NCI-H2029 treated with DMSO at 0.1 percent for 48 hours (cell line): ENCODE data around the gene ERBB4.

Source experiments
- DNase-seq: peaks from one replicate; lab custom pipeline; 2025; lab: John Stamatoyannopoulos, UW

The ERBB4 gene

DNA sequence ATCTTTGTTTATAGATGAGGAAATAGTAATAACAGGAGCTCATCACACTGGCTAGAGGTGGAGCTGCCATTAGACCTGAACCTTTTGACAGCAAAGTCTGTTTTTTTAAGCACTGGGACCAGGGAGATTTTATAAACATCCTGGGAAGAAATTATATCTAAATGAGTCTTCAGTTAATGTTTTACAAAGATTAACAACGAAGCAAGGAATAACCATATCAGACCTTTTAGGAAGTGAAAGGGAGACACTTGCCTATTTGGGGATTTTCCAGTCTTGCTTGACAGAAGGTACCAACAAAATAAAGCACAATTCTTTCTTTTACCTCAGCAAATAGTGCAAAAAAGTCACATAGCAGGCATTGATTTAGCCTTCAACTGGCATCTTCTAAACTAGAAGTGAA is 1205.2 kb downstream of the ERBB4 start:
- no peak for DNase-seq

DNA sequence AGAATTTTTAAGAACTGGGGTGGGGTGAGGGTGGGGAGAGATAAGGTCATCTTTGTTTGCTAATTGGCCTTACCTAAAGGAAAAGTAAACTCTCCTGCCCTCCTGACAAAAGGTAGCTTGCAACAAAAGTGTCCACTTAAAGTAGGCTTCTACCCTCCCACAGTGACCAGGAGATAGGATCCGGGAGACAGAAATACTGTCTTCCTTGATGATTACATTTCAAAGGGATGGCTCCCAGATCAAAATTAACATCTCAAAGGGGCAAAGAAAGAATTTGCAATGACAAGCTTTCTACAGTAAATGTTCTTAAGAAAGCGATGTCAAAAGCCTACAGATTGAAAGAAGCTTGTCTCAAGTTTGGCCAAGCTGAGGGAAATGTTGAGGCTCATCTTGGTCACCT is 1206.9 kb downstream of the ERBB4 start:
- DNase-seq = no peak

DNA sequence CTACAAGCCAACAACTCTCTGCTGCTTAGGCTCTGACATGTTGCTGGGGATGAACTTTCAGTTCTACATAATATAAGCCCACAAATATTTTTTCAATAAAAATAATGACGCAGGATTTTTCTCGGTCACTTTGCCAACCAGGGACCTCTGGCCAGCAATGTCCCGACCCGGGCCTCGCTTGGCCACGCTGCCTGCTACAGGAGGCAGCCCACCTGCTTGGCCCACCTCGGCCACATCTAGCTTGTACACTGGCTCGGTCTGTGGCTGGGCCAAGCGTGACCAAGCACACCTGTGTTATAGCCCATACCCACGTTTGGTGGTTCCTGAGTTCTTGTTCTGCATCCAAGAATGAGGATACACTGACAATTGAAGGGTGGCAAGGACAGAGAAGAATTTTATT is 1208.7 kb downstream of the ERBB4 start:
- no peak for DNase-seq

DNA sequence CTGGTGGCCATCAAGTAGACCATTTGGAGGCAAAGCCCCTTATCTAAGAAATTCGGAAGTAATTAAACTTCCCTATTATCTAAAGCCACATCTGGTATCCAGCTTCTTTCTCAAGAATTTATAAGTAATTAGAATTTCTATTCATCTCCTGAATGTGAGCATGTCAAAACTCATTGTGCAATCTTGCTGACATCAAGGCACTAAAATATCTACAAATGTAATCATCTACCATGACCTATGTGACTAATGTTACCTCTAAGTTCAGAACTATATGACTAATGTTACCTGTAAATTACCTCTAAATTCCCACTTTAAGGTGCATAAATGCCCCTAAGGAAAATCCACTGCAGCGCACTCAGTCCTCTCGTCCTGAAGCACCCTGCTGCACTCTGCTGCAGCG is 1209.2 kb downstream of the ERBB4 start:
- DNase-seq = no peak

DNA sequence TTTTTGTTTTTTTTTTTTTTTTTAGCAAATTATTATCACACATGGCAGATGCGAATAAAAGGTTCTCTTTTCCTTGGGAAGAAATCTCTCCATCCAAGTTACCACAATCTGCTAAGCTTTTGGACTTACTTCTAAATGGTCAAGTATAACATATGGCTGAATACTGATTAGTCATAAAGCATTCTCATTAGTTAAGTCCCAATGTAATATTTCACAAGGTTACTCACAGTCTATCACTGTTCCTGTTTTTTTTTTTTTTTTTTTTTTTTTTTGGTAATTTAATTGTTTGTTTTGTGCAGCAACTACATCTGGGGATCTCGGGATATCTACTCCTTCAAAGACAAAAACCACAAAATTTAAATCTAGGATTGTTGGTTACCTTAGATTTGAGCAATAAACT is 1210.5 kb downstream of the ERBB4 start:
- DNase-seq = no peak
